ENCODE results near the gene PRLR. TPM values are rescaled to one million over a fixed set of nuclear protein-coding genes. Genes with fewer than 3 reads are reported as not detected.

Gene PRLR
- total RNA-seq, 4 donors from 2014 or later, result 15.8 to 80.6 (median 48.0) TPM

- Histone ChIP-seq H3K4me1 (peaks cover 0 to 6% of the 10 kb centered on the region in 2 donors), H3K27me3 (no peaks in the 10 kb centered on the region), H3K9me3 (no peaks in the 10 kb centered on the region), H3K4me3 (no peak overlapping the region), H3K27ac (no peak overlapping the region), H3K36me3 (no peaks in the 10 kb centered on the region)
- no peak for TF ChIP-seq POLR2A (IDR thresholded peaks at IDR 0.05)
- no peak for TF ChIP-seq CTCF (IDR thresholded peaks at IDR 0.05)
- no peak for DNase-seq
- intact Hi-C loops (cut with DNase I; ENCODE audit: low total_unique reads), result no loop called here
These were observed 76.8 kb downstream of the PRLR start for GRCh38 chr5:35153375-35153932.

DNA sequence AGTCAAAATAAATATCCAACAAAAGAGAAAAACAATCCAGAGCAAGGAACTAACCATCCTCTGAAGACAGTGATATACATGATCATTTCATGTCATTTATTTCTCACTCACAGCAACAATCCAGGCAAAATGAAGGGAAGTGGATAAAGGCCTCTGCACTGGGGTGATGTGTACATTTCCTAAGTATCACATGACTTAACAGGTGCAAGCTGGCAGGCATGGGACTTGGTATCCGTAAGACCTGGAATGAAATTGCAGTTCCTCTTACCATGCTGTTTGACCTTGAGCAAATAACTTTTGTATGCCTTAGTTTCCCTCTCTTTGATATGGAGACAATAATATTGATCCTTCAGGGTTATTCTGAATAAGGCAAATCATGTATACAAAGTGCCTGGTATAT is 77.6 kb downstream of the PRLR start:
- Histone ChIP-seq H3K27me3 (no peaks in the 10 kb centered on the region), H3K9me3 (no peaks in the 10 kb centered on the region), H3K4me1 (peaks cover 0 to 6% of the 10 kb centered on the region in 2 donors), H3K36me3 (no peaks in the 10 kb centered on the region), H3K27ac (no peak overlapping the region), H3K4me3 (no peak overlapping the region)
- no peak for TF ChIP-seq POLR2A (IDR thresholded peaks at IDR 0.05)
- no peak for TF ChIP-seq CTCF (IDR thresholded peaks at IDR 0.05)
- no peak for DNase-seq
- intact Hi-C loops (cut with DNase I; ENCODE audit: low total_unique reads), result no loop called here

GRCh38 chr5:35151146-35151920 is 79.0 kb downstream of the PRLR start:
- TF ChIP-seq POLR2A (IDR thresholded peaks at IDR 0.05) (no peak), CTCF (IDR thresholded peaks at IDR 0.05) (no peak)
- intact Hi-C loops (cut with DNase I; ENCODE audit: low total_unique reads), result no loop called here

DNA sequence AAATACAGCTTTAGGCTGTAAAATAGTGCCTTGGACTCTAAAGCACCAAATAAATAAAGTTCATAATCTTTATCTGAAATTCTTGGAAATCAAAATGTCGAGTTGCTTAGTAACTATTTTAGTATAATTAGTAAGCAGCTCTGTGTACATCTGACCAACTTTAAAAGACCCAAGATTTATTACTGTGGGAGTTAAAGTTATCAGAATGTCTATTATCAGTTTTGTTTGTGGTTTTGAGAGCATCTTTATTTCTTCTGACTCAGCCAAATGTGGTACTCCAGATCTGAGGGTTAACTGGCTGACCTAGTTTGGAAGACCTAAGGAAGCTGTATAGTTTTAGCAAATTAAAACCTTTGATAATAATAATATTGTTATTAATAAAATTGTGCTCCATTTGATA is 81.2 kb downstream of the PRLR start:
- no peaks in the 10 kb centered on the region for H3K36me3 ChIP-seq
- H3K4me3 ChIP-seq, result no peak overlapping the region
- DNase-seq, result no peak
- H3K9me3 ChIP-seq, result no peaks in the 10 kb centered on the region
- peaks cover 0 to 6% of the 10 kb centered on the region in 2 donors for H3K4me1 ChIP-seq
- TF ChIP-seq POLR2A (IDR thresholded peaks at IDR 0.05) (no peak), CTCF (IDR thresholded peaks at IDR 0.05) (no peak)
- H3K27ac ChIP-seq, result no peak overlapping the region
- H3K27me3 ChIP-seq, result no peaks in the 10 kb centered on the region
- intact Hi-C loops (cut with DNase I; ENCODE audit: low total_unique reads), result no loop called here

More at GRCh38 chr5:35151146-35151920, 79.0 kb downstream of the PRLR start:
- Histone ChIP-seq H3K4me1 (peaks cover 0 to 6% of the 10 kb centered on the region in 2 donors), H3K4me3 (no peak overlapping the region), H3K27ac (peak overlapping the region in 1 of 2 donors; percentile 24), H3K36me3 (no peaks in the 10 kb centered on the region), H3K27me3 (no peaks in the 10 kb centered on the region), H3K9me3 (no peaks in the 10 kb centered on the region)
- DNase-seq, result no peak

DNA sequence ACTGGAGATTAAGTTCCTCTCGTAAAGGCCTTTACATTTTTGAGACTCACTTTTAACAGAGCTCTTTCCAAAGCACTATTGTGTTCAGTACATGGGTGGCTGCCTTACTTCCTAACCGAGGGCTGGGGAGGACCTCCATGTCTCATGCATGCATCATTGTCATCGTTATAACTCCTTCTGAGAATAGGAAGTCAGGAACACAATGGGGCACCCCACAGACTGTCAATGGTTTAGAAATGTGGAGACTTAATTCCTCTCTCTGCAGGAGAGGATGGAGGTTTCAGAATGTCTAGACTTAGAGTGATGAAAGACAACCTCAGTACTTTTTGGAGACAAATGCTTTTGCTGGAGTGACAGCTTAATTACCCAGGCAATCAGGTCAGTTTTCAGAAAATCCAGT is 83.9 kb downstream of the PRLR start:
- no peaks in the 10 kb centered on the region for H3K27me3 ChIP-seq
- no peak overlapping the region for H3K4me3 ChIP-seq
- no peak for DNase-seq
- H3K27ac ChIP-seq, result no peak overlapping the region
- no peaks in the 10 kb centered on the region for H3K9me3 ChIP-seq
- peaks cover 0 to 6% of the 10 kb centered on the region in 2 donors for H3K4me1 ChIP-seq
- intact Hi-C loops (cut with DNase I; ENCODE audit: low total_unique reads), result no loop called here
- TF ChIP-seq CTCF (IDR thresholded peaks at IDR 0.05) (no peak), POLR2A (IDR thresholded peaks at IDR 0.05) (no peak)
- no peaks in the 10 kb centered on the region for H3K36me3 ChIP-seq

Measured in uterus (tissue), 4 donors.